ENCODE measurements around the gene SHQ1.

DNA sequence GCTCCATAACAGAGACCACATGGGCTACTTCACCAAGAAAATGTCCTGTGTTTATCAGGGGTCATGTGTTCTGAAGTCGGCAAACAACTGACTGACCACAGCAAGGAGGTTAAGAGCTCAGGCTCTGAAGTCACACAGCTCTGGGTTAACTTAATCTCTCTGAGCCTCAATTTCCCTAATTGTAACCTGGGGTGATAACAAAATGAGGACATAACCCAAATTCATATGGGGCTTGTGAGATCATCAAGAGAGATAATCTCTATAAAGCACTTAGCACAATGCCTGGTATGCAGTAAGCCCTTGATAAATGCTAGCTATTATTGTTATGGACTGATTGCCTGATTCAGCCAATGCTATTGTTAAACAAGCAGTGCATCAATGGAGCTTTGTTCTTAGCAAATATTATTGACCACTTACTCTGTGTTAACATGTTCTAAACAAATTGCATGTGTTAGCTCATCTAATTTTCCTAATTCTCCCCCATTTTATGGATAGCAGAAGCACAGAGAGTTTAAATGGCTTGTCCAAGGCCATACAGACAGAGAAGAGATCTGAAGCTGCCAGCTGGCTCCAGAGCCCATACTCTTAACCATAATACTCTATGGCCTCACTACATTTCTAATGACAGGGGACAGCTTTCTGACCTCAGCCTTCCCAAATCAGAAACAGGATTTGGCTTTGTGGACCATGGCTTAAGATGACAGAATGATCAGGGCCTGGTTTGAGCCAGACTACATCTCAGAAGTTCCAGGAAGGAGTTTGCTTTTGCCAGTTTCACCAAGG is 78.3 kb downstream of the SHQ1 start:
- TF ChIP-seq POLR2A (IDR thresholded peaks at IDR 0.05; ENCODE audit: low read depth, low read length) (no peak), POLR2AphosphoS5 (IDR thresholded peaks at IDR 0.05; ENCODE audit: low read depth, low read length) (no peak)

All from GM12892 (cell line).